Stimulated activated CD8-positive, alpha-beta memory T cell treated with anti-CD3 and anti-CD28 coated beads, Interleukin-2, amount 100 ng/mL, for 48 hours (primary cell): ENCODE data around the gene MRE11.

ENCODE experiments used
- DNase-seq, 2 donors: peaks; one replicate each; pipeline ENCODE4 v3.0.0-alpha.2; 2020; ENCODE audit warnings: low read depth in 2 of 2

The MRE11 gene

GRCh38 chr11:94493281-94494125 lies at the start of gene MRE11, which contains the start of gene ANKRD49:
MRE11 (minus strand) TSS chr11:94493844; CDS start chr11:94492801, 1,043 bp downstream.
ANKRD49 (plus strand) TSS chr11:94493984; CDS start chr11:94496694, 2,710 bp downstream.
- DNase-seq = peak; percentile 87 to 91

GRCh38 chr11:94539420-94539819 lies 45.8 kb upstream of the MRE11 start:
- DNase-seq = no peak

GRCh38 chr11:94537031-94537600 lies 43.5 kb upstream of the MRE11 start:
- no peak for DNase-seq

- no peak for DNase-seq
These were observed 42.7 kb upstream of the MRE11 start for GRCh38 chr11:94536386-94536785.

GRCh38 chr11:94533696-94534630 lies 40.3 kb upstream of the MRE11 start:
- DNase-seq = no peak

GRCh38 chr11:94533206-94533605 lies 39.6 kb upstream of the MRE11 start:
- DNase-seq = no peak

- DNase-seq = no peak
These were observed 38.6 kb upstream of the MRE11 start for GRCh38 chr11:94532211-94532610.

- no peak for DNase-seq
These were observed 34.9 kb upstream of the MRE11 start for GRCh38 chr11:94528551-94528950.

- DNase-seq = no peak
These were observed 33.2 kb upstream of the MRE11 start for GRCh38 chr11:94526645-94527438.

- no peak for DNase-seq
These were observed 32.1 kb upstream of the MRE11 start for GRCh38 chr11:94525546-94526324.

- no peak for DNase-seq
These were observed 30.7 kb upstream of the MRE11 start for GRCh38 chr11:94524341-94524740.

- no peak for DNase-seq
These were observed 28.0 kb upstream of the MRE11 start for GRCh38 chr11:94521684-94522083.

GRCh38 chr11:94519478-94520084 lies 25.9 kb upstream of the MRE11 start:
- DNase-seq = no peak

GRCh38 chr11:94518300-94518699 lies 24.7 kb upstream of the MRE11 start:
- no peak for DNase-seq

GRCh38 chr11:94516725-94517124 lies 23.1 kb upstream of the MRE11 start:
- DNase-seq = no peak

- DNase-seq = no peak
These were observed 21.8 kb upstream of the MRE11 start for GRCh38 chr11:94515398-94515797.

GRCh38 chr11:94513091-94513490 lies 19.4 kb upstream of the MRE11 start:
- DNase-seq = no peak

- peak; percentile 42 to 47 for DNase-seq
These were observed 18.5 kb upstream of the MRE11 start, which contains the start of gene C11orf97 for GRCh38 chr11:94511932-94512781. C11orf97 (plus strand) TSS chr11:94512461; CDS start chr11:94512529, 68 bp downstream.

- no peak for DNase-seq
These were observed 13.8 kb upstream of the MRE11 start for GRCh38 chr11:94507485-94507884.
